GM12873 (cell line): ENCODE data around the gene KIF20A.

Source experiments
- CTCF ChIP-seq: IDR thresholded peaks from 2 replicates; pipeline ENCODE4 v1.5.1; 2012; ENCODE audit warnings: low read depth, mild to moderate bottlenecking, moderate library complexity, low read length, control low read depth; ENCODE audit not compliant: insufficient read depth; ENCODE audit errors: missing control alignments

KIF20A gene

GRCh38 chr5:138177941-138178515 is 884 bp upstream of the KIF20A start:
- TF ChIP-seq CTCF = no peak

GRCh38 chr5:138179277-138179857 is 455 bp downstream of the KIF20A start:
- TF ChIP-seq CTCF = no peak

GRCh38 chr5:138180183-138180782 is 1.4 kb downstream of the KIF20A start:
- TF ChIP-seq CTCF = peak; percentile 68

GRCh38 chr5:138180841-138181240 is 1.9 kb downstream of the KIF20A start:
- no peak for TF ChIP-seq CTCF

- TF ChIP-seq CTCF = no peak
Measured at GRCh38 chr5:138182808-138183207, 3.9 kb downstream of the KIF20A start.

- no peak for TF ChIP-seq CTCF
Measured at GRCh38 chr5:138186002-138186447, 7.1 kb downstream of the KIF20A start.

GRCh38 chr5:138188626-138189025 is 9.7 kb downstream of the KIF20A start:
- no peak for TF ChIP-seq CTCF
